Erythroblast (primary cell): ENCODE data around the gene CTNNA3.

Experiments used
- GATA1 ChIP-seq: IDR thresholded peaks from 2 replicates; pipeline ENCODE4 v1.6.1; 2011; ENCODE audit warnings: low read depth, mild to moderate bottlenecking, control low read depth, low read length, moderate library complexity
- POLR2A ChIP-seq: IDR thresholded peaks from 2 replicates; pipeline ENCODE4 v1.6.1; 2011; ENCODE audit warnings: mild to moderate bottlenecking, low read length

- TF ChIP-seq POLR2A (no peak), GATA1 (no peak)
These were observed 30.5 kb downstream of the CTNNA3 start for GRCh38 chr10:67665491-67665890.
